ENCODE results near the gene ZNF594. TPM values are rescaled to one million over a fixed set of nuclear protein-coding genes. Genes with fewer than 3 reads are reported as not detected.
"Not testable (repeated sequence)": the region's sequence is repeated elsewhere in the genome, so short reads cannot be mapped to it uniquely, and the experiment has no call there.

Gene ZNF594
- total RNA-seq, 2 experiments from 2014 or later: 11.3 to 11.6 TPM

DNA sequence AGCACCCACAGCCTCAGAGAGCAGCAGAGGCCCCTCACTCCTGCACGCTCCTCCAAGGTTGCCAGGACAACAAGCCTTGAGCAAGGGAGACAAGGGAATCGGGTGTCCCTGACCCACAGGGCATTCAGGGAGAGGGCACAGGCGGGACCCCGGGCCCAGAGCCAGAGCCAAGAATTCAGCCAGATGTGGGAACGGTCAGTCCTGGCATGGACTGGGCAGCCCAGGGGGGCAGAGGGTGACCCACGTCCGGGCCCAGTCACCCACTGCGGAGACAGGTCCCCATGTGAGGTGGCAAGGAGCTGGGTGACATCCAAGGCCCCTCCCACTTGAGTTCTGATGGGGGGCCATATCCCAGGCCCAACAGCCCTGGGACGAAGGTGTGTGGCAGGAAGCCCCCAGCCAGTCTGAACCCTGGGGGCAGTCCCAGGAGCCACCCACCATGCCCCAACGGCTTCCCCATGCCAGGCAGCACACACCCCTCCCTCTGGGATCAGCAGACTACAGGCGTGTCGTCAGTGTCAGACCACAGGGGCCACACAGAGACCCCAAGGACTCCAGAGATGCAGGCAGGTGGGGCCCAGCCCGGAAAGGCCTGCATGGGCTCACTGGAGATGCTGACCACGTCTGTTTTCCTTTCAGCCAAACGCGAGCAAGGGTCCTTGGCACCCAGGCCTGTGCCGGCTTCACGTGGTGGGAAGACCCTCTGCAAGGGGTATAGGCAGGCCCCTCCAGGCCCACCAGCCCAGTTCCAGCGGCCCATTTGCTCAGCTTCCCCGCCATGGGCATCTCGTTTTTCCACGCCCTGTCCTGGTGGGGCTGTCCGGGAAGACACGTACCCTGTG lies 52.8 kb downstream of the ZNF594 start:
- H3K4me1 Mint-ChIP-seq: no peaks in the 10 kb centered on the region

DNA sequence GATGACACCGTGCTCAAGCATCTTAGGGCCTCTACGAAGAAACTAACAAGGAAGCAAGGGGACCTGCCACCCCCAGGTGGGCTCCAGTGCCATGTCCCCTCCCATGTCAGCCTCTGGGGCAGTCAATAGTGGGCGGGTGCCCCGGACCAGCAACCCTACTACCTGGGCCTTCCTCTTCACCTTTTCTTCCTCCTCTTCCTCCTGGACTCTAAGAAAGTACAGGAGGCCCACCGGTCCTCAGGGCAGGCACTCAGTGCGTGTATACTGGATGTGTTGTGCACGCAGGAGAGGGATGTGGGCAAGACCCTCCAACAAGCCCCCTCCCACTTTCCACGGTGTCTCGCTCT lies 53.5 kb downstream of the ZNF594 start:
- H3K27me3 Mint-ChIP-seq; POLR2A ChIA-PET; H3K27ac Mint-ChIP-seq; H3K9me3 Mint-ChIP-seq; H3K4me3 Mint-ChIP-seq; CTCF ChIA-PET; DNase-seq; H3K4me1 Mint-ChIP-seq; H3K36me3 Mint-ChIP-seq (ENCODE audit: low read depth): not testable (repeated sequence)

More for the DNA sequence above, 52.8 kb downstream of the ZNF594 start:
- ChIA-PET POLR2A (no interaction called here), CTCF (no interaction called here)
- Mint-ChIP-seq H3K27ac (no peak overlapping the region), H3K9me3 (no peaks in the 10 kb centered on the region), H3K36me3 (ENCODE audit: low read depth) (no peaks in the 10 kb centered on the region), H3K27me3 (no peaks in the 10 kb centered on the region), H3K4me3 (no peak overlapping the region)
- DNase-seq: no peak

DNA sequence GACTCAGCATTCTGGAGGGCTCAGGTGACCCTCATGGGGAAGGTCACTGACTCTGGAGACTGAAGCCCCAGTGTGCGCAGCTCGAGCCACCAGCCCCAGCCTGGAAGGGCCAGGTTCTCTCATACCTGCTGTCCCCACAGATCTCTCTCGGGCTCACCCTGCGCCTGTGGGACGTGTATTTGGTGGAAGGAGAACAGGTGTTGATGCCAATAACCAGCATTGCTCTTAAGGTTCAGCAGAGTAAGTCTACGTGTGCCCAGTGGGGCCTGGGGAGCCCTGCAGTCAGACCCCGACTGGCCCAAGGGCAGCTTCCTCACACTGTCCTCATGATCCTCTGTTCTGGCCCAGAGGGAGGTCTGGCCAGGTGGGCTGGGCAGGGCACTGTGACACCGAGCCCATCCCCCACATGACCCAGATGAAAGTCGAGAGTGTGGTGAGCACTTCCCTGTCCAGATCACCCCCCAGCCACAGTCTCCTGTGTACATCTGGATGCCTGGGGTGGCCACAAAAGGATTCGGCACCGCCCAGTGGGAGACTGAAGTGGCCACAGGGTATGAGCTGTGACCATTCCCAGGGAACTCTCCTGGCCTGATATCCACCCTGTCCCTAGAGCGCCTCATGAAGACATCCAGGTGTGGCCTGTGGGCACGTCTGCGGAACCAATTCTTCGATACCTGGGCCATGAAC lies 54.0 kb downstream of the ZNF594 start:
- CTCF ChIA-PET; H3K9me3 Mint-ChIP-seq; H3K4me1 Mint-ChIP-seq; H3K27me3 Mint-ChIP-seq; H3K36me3 Mint-ChIP-seq (ENCODE audit: low read depth); POLR2A ChIA-PET; DNase-seq; H3K27ac Mint-ChIP-seq; H3K4me3 Mint-ChIP-seq: not testable (repeated sequence)

DNA sequence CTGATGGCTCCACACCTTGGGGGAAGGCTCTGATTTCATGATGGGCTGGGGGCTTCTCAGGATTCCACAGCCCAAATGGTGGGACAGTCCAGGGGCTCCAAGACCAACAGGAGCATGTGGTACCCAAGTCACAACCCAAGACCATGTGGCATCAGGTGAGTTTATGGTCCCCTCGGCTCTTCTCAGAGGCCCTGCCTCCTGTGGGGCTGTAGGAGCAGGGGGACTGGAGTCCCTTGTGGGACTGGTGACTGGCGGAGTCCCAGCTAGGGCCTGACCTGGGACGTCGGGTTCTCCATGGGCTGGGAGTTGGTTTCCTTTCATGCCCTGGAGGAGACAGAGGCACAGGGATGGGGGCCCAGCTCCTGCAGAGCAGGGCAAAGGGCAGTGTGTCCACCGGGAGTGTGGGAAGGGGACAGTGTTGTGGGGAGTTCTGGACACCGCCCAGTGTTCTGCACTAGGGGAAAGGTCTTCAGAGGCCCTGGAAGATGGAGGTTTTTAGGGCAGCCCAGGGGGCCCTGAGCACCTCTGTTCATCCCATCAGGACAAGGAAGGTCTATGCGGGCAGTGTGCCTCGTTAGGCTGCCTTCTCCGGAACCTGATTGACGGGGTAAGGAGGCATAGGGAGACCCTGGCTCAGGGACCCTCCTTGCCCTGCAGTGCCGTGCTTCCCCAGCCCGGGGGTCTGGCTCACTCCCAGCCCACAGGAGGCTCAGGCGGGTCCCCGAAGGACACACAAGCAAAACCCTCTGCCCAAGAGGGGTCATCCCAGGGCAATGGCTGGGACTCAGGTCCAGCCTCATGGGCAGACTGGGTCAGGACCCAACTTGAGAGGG lies 54.9 kb downstream of the ZNF594 start:
- H3K9me3 Mint-ChIP-seq; H3K27ac Mint-ChIP-seq; DNase-seq; POLR2A ChIA-PET; H3K36me3 Mint-ChIP-seq (ENCODE audit: low read depth); H3K4me1 Mint-ChIP-seq; CTCF ChIA-PET; H3K27me3 Mint-ChIP-seq; H3K4me3 Mint-ChIP-seq: not testable (repeated sequence)

DNA sequence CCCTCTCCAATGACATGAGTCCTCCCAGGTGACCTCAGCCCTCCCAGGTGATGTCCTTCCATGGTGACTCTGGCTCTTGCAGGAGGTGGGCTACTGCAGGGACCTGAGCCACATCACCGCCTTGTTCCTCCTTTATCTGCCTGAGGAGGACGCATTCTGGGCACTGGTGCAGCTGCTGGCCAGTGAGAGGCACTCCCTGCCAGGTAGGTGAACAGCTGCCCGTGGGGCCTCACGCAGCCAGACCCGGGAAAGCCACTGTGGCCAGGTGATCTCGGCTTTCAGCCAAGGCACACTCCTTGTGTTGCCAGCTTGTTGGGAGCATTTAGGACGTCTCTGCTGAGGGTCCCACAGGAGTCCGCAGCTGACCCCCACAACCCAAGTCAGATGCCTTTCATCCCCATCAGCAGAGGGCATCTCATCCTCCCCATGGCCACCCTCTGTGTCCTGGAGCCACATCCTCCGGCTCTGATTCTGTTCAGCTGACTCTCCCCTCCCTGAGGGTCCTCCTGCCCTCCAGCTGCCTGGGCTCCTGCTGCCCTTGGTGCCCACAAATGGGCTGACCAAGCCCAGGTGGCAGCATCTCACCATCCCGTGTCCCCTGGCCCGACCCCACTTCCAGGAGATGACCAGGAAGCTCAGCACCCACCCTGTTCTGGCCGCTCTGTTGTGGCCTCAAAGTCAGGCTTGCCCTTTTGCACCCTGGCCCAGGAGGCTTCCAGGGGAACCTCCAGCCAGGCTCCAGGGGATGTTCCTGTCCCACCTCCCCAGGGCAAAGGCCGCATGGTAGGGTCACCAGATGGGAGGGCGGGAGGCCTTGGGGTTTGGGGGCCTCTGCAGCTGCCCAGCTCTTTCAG lies 55.7 kb downstream of the ZNF594 start:
- no peak for DNase-seq
- H3K4me1 Mint-ChIP-seq: no peaks in the 10 kb centered on the region
- POLR2A ChIA-PET: no interaction called here
- no peaks in the 10 kb centered on the region for H3K9me3 Mint-ChIP-seq
- H3K27ac Mint-ChIP-seq: no peak overlapping the region
- no peaks in the 10 kb centered on the region for H3K27me3 Mint-ChIP-seq
- CTCF ChIA-PET: no interaction called here
- H3K4me3 Mint-ChIP-seq: no peak overlapping the region
- H3K36me3 Mint-ChIP-seq (ENCODE audit: low read depth): no peaks in the 10 kb centered on the region

DNA sequence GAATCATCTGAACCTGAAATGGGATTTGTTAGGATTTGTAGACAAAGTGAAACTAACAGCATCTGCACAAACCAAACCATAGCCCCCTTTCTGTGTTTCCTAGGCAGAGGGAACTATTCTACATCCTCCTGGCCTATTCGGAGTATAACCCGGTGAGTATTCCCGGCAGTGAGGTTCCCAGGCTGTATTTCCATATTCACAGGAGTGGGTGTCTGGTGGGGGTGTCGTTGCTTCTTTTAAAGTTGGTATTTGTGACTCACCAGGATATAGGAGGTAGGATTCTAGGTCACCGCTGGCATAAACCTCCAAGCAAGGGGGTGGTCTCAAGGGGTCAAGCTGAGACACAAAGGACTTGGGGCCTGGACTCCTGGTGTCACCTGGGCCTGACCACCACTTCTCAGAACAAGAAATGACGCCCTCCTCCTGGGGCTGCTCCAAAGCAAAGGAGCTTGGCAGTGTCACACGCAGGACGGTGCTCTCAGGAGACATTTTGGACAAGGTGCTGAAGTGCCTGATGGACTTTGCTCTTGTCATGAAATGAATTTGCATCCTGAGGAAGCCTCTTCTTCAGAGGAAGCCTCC lies 56.4 kb downstream of the ZNF594 start:
- H3K9me3 Mint-ChIP-seq; POLR2A ChIA-PET; H3K36me3 Mint-ChIP-seq (ENCODE audit: low read depth); H3K4me1 Mint-ChIP-seq; DNase-seq; H3K27ac Mint-ChIP-seq; CTCF ChIA-PET; H3K27me3 Mint-ChIP-seq; H3K4me3 Mint-ChIP-seq: not testable (repeated sequence)

DNA sequence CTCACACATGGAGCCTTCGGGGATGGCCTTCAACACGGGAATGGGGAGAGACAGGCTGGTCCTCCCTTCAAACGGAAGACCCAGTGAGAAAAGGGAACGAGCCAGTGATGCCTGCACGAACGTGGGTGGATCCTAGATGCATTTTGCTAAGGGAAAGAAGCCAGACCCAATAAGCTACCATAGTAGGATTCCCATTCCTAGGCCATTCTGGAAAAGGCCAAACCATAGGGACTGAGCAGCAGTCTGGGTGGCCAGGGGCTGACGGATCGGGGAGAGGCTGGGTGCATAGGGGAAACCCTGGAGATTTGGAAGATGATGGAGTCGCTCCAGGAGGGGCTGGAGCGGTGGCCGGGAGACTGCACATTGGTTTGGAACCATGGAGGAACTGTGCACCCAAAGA lies 57.1 kb downstream of the ZNF594 start:
- H3K36me3 Mint-ChIP-seq (ENCODE audit: low read depth); POLR2A ChIA-PET; H3K4me1 Mint-ChIP-seq; H3K9me3 Mint-ChIP-seq; CTCF ChIA-PET; H3K27me3 Mint-ChIP-seq; H3K27ac Mint-ChIP-seq; DNase-seq; H3K4me3 Mint-ChIP-seq: not testable (repeated sequence)

DNA sequence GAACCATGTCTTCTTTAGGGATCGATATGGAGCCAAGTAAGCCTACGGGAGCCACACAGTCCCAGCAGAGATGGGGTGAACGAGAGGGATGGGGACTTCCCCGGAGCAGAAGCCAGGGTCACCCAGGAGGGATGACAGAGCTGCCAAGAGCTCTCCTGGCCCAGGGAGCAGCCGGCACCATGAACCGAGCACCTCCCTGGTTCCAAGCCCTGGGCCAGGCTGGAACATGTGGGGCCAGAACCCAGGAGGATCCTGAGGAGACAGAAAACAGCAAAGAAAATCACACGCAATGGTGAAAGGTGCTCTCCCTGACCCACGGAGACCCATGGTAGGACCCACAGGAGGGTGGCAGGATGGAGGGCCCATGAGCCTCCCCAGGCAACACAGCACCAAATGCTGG lies 57.7 kb downstream of the ZNF594 start:
- POLR2A ChIA-PET; H3K4me1 Mint-ChIP-seq; H3K9me3 Mint-ChIP-seq; H3K27me3 Mint-ChIP-seq; H3K36me3 Mint-ChIP-seq (ENCODE audit: low read depth); DNase-seq; H3K27ac Mint-ChIP-seq; H3K4me3 Mint-ChIP-seq; CTCF ChIA-PET: not testable (repeated sequence)

DNA sequence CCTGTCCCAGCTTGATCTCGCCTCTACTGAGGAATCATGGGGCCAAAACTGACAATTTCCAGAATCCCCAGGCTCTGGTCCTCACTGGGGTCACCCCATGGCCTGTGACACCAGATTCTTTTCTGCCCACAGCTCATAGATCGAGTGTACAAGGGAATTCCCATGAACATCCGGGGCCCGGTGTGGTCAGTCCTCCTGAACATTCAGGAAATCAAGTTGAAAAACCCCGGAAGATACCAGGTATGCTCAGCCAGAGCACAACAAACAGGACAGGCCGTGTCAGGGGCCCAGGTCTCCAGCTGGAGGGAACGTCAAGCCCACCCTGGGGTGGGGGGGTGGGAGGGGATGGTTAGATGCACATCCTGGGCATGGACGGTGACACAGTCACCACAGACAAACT lies 58.4 kb downstream of the ZNF594 start:
- H3K4me3 Mint-ChIP-seq: no peak overlapping the region
- no peak overlapping the region for H3K27ac Mint-ChIP-seq
- CTCF ChIA-PET: no interaction called here
- H3K9me3 Mint-ChIP-seq: no peaks in the 10 kb centered on the region
- POLR2A ChIA-PET: no interaction called here
- H3K36me3 Mint-ChIP-seq (ENCODE audit: low read depth): no peaks in the 10 kb centered on the region
- no peaks in the 10 kb centered on the region for H3K4me1 Mint-ChIP-seq
- no peaks in the 10 kb centered on the region for H3K27me3 Mint-ChIP-seq
- no peak for DNase-seq

DNA sequence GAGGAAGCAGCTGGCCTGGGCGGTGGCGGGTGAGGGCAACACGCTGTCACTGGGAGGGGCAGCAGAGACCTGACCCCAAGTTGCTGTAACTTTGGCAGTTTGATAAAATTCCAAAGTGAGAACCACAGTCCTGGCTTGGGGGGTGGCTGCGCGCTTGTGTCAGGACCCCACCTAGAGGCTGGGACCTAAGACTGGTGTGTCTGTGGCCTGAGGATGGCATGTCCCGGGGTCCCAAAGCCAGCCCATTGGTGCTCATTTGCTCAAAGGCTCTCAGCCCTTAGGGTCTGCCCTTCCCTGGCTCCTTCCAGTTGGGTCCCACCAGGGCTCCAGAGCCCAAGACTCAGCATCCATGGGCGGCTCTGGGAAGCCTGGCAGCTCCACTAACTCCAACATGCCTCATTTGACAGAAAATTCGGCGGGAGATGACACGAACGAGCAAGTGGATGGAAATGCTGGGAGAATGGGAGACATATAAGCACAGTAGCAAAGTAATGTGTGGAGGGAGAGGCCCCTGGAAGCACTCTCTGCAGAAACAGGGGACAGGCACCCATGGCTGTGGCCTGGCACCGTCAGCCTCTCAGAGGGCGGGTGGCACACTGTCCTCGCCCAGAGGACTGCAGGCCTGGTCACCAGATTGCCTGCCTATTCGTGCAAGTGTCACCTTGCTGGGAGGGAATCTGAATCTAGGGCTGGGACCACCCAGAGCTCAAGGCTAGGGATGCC lies 59.0 kb downstream of the ZNF594 start:
- H3K27me3 Mint-ChIP-seq; DNase-seq; H3K9me3 Mint-ChIP-seq; H3K36me3 Mint-ChIP-seq (ENCODE audit: low read depth); H3K4me3 Mint-ChIP-seq; POLR2A ChIA-PET; CTCF ChIA-PET; H3K4me1 Mint-ChIP-seq; H3K27ac Mint-ChIP-seq: not testable (repeated sequence)

DNA sequence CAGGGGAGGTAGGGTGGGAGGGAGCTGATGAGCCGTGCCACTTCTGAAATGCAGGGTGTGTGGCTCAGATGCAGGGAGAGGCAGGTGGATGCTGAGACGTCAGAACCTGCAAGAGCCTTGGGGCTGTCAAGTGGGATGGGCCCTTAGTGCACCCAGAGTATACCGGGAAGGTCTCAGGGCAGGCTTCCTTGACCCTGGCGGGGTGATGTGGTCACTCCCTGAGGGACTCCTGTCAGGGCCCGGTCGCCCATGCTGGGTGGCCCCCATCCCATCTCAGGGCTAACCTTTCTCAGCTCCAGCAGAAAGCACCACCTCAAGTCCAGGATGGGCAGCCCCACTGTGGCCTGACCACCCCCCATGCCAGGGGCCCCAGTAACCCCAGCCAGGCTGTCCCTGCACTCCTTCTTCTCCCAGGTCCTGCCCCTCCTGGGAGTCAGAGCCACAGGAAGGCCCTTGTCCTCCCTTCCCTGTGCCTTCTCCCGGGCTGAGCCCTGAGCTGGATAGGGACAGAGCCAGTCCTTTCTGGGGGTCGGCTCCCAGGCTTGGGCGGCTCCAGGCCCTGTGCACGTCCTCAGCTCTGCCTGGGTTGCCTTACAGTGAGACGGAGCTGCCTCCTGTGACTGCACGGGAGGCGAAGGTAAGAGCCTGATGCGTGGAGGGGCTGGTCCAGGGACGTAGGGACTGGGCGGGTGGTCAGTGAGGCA lies 59.7 kb downstream of the ZNF594 start:
- CTCF ChIA-PET, DNase-seq, H3K4me1 Mint-ChIP-seq: not testable (repeated sequence)

More for the DNA sequence above, 59.7 kb downstream of the ZNF594 start:
- POLR2A ChIA-PET; H3K27ac Mint-ChIP-seq; H3K4me3 Mint-ChIP-seq; H3K27me3 Mint-ChIP-seq; H3K9me3 Mint-ChIP-seq; H3K36me3 Mint-ChIP-seq (ENCODE audit: low read depth): not testable (repeated sequence)

Measured in activated CD4-positive, alpha-beta T cell treated with anti-CD3 and anti-CD28 coated beads, Interleukin-2, amount 10 ng/mL, durations not matched to agents 7 days and 5 days (primary cell).